ENCODE measurements around the gene TMEM273.

The TMEM273 gene

DNA sequence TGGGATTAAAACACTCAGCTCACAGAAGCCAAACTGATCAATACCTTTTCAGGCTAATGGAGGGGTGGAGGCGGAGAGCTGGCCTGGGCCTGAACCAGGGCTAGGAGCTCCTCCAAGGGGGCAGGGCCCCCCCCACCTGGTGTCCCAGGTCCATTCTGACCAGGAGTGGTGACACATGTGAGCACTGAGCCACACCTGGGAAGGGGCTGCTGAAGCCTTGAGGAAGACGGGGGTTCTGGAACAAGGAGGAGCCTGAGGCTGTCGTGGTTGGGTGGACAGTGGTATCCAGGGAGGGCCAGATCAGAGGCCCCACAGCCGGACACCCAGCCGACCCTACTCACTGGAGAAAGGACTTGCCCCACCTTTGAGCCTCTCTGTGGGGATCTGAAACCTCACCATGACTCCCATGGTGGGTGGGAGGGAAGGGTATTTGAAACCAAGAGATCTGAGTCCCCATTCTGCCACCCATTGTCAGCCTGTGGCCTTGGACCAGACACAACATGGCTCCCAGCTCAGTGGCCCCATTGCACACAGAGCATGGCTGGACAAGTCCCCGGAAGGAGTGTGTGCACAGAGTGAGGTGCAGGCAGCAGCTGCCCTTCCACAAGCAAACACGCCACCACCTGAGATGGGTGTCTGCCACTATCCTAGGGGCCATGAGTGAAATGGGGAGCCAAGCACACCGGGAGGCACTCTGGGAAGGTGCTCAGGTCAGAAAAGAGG, 12.4 kb downstream of the TMEM273 start:
- DNase-seq = no peak

DNA sequence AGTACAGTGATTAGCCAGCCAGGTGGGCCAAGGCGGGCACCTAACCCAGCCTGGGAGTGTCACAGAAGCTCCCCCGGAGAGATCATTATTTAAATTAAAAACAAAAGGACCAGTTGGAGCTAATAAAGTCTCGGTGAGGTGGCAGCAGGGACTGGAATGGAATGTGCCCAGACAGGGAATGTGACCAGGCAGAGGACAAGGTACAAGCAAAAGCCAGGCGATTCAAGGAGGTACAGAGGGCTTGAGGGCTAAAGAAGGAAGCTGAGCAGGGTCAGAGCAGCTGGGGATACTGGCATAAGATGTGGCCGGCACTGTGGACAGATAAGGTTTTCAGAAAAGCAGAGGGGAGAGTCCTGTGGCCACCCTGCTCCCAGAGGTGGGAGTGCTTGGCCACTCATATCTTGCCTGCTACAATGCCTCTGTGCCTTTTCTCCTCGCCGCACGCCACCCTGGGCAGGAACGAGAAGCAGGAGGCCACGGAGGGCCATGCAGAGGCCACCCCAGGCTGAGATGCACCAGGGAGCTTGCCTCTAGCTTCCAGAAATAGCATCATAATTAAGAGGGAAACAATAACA, 13.2 kb downstream of the TMEM273 start:
- no peak for DNase-seq

GRCh38 chr10:49174261-49174925, 13.8 kb downstream of the TMEM273 start:
- DNase-seq = no peak

DNA sequence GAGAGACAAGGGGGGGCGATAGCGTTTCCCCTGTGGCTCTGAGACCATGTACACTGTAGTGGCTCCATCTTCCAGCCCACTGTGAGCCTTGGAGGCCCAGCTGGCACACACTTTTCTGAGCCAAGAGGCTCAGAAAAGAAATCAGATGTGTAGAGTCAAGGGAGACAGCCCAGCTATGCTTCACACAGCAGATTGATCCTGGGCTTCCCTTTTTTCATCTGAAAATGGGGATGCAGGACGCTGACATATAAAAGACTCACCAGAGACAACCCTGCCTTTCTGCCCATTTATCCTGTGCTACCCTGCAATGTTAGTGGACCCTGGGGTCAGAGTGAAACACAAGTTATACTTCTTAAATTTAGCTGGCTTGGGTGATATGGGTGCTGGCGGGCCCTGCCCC, 14.3 kb downstream of the TMEM273 start:
- no peak for DNase-seq

- no peak for DNase-seq
Measured at GRCh38 chr10:49173201-49173772, 14.9 kb downstream of the TMEM273 start.

DNA sequence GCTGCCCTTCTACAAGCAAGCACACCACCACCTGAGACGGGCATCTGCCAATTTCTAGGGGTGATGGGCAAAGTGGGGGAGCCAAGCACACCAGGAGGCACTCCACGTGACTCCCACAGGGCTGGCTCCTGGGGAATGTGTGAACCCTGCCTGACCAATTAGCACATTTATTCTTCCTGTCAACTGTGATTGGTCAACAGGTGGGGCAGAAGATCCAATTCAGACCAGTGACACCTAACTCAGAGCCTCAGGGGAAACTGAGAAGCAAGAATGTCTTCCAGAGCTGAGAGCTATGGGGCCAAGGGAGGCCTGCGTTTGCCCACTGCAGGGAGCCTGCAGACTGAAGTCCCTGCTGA, 15.4 kb downstream of the TMEM273 start:
- DNase-seq = no peak

- no peak for DNase-seq
Measured at GRCh38 chr10:49172061-49172776, 16.0 kb downstream of the TMEM273 start.

DNA sequence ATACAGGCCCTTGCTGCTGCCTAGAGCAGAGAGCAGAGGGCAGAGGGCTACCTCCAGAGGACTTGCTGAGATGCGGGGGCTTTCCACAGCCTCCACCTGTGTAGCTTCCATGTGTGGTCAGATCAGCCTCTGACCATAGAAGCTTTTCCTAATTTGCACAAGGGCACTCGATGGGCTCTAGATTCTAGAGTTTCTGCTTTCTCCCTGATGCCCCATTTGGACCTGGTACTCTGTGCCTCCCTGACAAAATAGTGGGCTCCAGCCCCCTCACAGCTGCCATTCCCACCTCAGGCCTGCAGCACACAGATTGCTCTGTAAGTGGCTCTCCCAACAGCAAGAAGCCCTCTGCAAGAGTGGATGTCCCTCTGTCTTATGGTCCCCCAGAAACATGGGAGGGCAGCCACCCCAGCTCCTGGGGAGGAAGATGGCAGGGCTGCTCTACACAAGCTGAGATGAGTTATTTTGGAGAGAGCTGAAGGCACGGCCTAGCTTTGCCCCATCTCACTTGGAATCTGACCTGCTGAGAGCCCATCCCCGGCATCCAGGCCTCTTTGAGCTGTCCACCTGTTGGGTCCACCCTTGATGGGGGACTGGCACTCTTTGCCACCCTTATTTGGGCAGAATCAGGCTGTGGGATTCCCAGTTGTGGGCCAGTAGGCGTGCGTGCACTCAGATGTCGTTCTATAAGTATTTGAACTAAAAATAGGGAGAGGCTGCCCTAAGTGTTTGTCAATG, 16.7 kb downstream of the TMEM273 start:
- DNase-seq = no peak

- DNase-seq = no peak
Measured at GRCh38 chr10:49170632-49171325, 17.4 kb downstream of the TMEM273 start.

DNA sequence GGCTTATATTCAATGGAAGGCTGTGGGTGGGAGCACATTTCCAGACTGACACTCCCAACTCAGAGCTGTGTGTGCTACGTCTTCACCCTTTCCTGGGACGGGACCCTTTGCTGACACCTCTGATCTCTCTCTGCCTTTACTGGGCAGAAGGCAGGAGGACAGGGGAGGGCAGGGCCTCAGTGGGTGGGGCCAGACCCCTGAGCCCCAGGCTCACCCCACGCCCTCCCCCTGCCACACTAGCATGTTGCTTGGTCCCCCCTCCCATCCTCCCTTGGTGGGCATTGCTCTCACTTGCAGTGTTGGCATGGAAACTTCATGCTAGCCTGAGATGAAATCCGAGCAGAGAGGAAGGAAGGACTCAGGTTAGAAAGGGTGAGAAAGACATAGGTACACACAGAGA, 18.4 kb downstream of the TMEM273 start:
- no peak for DNase-seq

DNA sequence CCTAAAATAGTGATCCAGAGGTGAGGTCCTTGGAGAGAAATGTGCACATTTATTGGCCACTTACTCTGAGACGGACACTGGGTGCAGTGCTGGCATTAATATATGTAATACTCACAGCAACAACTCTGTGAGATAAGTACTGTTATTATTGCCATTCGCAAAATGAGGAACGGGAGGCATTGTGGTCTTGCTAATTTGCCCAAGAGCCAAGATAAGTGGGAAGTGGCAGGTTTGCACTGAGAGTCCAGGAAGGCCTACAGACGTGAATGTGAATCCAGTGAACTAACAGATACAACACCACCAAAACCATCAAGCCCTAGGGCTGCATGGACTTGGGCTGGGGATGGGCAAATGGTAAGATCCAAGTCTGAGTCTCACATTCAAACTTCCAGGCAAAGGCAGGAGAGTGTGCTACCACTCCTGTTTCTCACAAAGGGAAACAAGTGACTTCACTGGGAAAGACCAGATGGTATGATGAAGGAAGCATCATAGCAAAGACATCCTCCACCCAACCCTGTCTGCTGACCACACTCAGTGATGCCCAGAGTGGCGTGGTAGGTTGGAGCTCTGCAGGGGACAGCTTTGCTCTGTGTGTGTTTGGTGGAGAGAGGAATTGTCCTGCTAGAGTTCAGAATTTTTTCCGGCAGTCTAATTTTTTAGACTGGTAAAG, 19.2 kb downstream of the TMEM273 start:
- DNase-seq = no peak

GRCh38 chr10:49168171-49168540, 20.0 kb downstream of the TMEM273 start:
- no peak for DNase-seq

GRCh38 chr10:49167425-49168170, 20.6 kb downstream of the TMEM273 start:
- DNase-seq = no peak

- DNase-seq = no peak
Measured at GRCh38 chr10:49166484-49167400, 21.4 kb downstream of the TMEM273 start.

DNA sequence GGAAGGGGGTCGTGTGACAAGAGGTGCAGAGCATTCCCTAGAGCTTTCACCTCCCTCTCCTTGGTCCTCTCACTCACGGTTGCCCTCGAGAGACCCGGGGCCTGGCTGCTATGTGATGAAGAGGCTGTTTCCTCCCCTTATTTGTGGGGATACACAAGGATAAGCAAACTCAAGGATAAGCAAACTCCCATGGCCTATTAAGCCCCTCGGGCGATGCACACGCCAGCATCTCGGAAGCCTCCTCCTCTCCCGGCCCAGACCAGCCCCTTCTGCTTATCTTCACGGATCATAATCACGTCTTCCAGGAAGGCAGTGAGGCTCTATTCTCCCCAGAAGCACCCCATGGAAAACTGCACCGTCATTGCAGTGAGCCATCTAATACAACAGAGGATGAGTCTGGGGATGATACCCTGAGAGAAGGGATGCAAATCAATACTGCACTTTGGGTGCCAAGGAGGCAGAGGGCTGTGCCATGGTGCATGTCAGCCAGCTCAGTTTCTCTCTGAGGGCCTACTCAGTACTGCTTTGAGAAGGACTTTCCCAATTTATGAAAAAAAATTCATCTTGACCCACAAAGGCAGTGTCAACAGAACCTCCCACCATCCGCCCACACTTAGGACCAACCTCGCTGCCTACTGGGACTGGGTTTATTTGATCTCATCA, 22.2 kb downstream of the TMEM273 start:
- no peak for DNase-seq

DNA sequence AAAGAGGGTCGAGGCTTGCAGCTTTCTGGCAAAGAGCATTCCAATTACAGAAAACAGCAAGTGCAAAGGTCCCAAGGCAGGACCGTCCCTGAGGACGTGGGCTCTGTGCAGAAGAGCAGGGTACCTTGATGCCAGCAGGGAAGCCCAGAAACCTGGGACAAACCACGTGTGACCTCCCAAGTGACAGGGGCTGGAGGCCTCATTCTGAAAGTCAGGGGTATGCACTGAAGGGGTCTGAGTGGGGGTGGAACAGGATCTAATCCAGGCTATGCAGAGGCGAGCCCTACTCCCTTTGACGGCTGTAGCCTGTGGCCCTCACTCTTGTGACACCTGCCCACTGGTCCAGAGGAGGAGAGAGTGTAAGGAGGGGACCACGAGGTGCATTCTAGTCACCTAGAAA, 22.9 kb downstream of the TMEM273 start:
- DNase-seq = no peak

GRCh38 chr10:49164559-49165188, 23.5 kb downstream of the TMEM273 start:
- no peak for DNase-seq

GRCh38 chr10:49163741-49164140, 24.4 kb downstream of the TMEM273 start:
- no peak for DNase-seq
